Brain microvascular endothelial cell (primary cell): Measurements from ENCODE around the gene HJURP.

Experiments
- DNase-seq: peaks from one replicate; pipeline ENCODE4 v3.0.0-alpha.2; 2020
- H3K27ac ChIP-seq: fragments of 250-450 bp; sonication (Bioruptor Pico); 2 replicates; pipeline ENCODE4 v1.5.1; 2020; ENCODE audit warnings: mild to moderate bottlenecking, moderate library complexity
- H3K27me3 ChIP-seq: fragments of 250-450 bp; sonication (Bioruptor Pico); replicated peaks from 2 replicates; pipeline ENCODE4 v1.5.1; 2020; ENCODE audit warnings: mild to moderate bottlenecking
- H3K36me3 ChIP-seq: fragments of 250-450 bp; sonication (Bioruptor Pico); replicated peaks from 2 replicates; pipeline ENCODE4 v1.5.1; 2020; ENCODE audit warnings: mild to moderate bottlenecking
- H3K4me3 ChIP-seq: 2 replicates; pipeline ENCODE4 v1.5.1; 2011; ENCODE audit warnings: low read depth, mild to moderate bottlenecking, control low read depth, low read length, moderate library complexity
- in situ Hi-C: cut with HindIII; loops from 2 replicates; pipeline ENCODE4 v1.10.0; 2017; ENCODE audit warnings: low sequenced_read_pairs, low pct_ligation_motif_present
- TF ChIP-seq, protein P1 (sequence below): IDR thresholded peaks from 2 replicates; pipeline ENCODE4 v1.5.1; 2011; ENCODE audit warnings: low read depth, mild to moderate bottlenecking, moderate library complexity, low read length, control low read depth, inconsistent platforms; ENCODE audit errors: missing control alignments

Gene HJURP

DNA sequence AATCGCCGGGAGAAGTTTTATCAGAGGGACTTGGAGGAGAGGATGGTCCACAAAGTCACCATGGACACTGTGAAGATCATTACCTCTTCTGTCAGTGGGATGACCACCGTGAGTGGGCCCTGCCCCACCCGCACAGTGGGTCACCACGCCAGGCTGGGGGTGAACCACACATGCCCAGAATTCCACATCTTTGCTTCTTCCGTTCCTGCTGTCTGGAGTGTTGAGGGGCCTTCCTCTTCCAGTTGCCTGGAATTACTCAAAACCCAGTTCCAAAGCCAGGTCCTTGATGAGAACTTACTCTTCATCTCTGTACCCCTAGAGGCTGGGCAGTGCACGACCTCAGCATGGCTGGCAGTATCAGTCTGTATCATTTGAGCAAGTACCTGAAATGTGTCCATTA is 54.1 kb downstream of the HJURP start:
- DNase-seq = no peak
- in situ Hi-C loops = no loop called here
- TF ChIP-seq, protein P1, sequence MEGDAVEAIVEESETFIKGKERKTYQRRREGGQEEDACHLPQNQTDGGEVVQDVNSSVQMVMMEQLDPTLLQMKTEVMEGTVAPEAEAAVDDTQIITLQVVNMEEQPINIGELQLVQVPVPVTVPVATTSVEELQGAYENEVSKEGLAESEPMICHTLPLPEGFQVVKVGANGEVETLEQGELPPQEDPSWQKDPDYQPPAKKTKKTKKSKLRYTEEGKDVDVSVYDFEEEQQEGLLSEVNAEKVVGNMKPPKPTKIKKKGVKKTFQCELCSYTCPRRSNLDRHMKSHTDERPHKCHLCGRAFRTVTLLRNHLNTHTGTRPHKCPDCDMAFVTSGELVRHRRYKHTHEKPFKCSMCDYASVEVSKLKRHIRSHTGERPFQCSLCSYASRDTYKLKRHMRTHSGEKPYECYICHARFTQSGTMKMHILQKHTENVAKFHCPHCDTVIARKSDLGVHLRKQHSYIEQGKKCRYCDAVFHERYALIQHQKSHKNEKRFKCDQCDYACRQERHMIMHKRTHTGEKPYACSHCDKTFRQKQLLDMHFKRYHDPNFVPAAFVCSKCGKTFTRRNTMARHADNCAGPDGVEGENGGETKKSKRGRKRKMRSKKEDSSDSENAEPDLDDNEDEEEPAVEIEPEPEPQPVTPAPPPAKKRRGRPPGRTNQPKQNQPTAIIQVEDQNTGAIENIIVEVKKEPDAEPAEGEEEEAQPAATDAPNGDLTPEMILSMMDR = no peak

DNA sequence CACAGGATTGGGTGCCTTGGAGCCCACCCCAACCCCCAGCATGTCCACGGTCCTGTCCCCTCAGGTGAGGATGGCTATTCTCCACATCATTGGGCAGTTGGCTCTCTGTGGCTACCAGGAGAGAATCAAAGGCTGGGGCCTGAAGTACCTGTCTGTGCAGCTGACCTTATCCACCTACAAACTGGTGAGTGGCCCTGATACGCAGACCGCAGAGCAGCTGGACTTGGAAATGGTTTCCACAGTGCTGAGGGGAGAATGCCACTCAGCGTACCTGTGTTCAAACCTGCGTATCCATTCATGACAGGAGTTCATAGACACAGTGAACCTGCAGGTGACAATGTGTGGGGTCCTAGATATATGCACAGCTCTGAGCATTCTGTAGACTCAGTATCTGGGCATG is 54.6 kb downstream of the HJURP start:
- TF ChIP-seq, protein P1 = no peak
- H3K4me3 ChIP-seq = no peak overlapping the region
- in situ Hi-C loops = no loop called here
- no peak for DNase-seq
- no peaks in the 10 kb centered on the region for H3K36me3 ChIP-seq
- no peaks in the 10 kb centered on the region for H3K27me3 ChIP-seq
- no peak overlapping the region for H3K27ac ChIP-seq

More for the DNA sequence above, 54.1 kb downstream of the HJURP start:
- no peaks in the 10 kb centered on the region for H3K27me3 ChIP-seq
- H3K4me3 ChIP-seq = no peak overlapping the region
- H3K36me3 ChIP-seq = no peaks in the 10 kb centered on the region
- no peak overlapping the region for H3K27ac ChIP-seq

DNA sequence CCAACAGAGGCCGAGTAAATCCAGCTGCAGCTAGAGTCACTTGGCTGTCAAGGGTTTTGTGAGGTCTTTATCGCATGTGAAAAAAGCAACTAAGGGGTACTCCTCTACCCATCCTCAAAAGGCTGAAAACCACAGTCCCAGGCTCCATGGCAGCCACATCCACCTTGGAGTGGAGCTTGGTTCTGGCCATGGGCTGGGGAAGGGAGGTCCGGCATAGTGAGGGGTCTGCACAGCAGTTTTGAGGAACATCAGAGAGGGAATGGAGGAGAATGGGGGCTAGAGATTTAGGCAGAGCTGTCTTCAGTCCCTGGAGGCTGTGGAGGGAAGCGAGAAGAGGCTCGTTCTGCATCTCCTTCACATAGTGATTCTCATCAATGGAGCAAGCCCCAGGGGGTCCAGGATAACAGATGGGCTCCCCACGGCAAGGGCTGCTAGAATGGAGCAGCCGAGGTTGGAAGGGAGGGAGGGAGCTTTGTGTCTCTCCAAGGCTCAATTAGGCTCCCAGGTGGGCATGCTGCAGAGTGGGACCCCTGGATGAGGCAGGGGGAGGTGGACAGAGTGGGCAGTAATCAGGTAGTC is 55.2 kb downstream of the HJURP start:
- no peaks in the 10 kb centered on the region for H3K27me3 ChIP-seq
- H3K36me3 ChIP-seq = no peaks in the 10 kb centered on the region
- H3K4me3 ChIP-seq = no peak overlapping the region
- in situ Hi-C loops = no loop called here
- TF ChIP-seq, protein P1 = no peak
- H3K27ac ChIP-seq = no peak overlapping the region
- DNase-seq = no peak

DNA sequence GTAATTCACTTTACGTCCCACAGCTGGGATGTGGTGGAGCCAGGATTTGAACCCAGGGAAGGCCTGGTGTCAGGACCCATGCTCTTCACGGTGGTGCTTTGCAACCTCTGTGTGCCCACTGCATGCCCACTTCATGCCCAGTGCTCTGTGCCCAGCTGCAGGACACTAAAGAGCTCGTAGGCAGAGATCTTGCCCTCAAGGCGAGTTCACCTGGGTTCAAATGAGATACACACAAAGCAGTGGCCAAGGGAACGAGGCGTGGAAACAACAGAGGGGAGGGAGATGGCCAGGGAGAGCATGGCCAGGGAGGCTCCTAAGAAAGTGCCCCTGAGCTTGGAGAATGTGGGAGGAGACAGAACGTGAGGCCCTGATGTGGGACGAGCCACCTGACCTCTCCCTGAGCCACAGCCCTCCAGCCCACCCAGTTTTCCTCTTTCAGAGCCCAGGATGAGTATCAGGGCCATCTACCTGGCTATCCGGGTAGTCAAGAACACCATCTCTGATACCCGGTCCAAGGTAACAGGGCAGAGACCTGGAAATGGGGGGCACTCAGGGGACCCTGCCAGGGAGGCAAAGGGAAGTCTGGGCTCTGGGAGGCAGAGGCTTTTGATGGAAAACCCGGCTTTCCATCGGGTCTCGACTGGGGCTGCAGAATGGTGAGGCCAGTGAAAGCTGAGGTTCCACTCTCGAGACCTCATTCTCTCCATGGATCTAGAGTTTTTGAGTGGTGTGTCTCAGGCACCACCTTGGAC is 55.8 kb downstream of the HJURP start:
- in situ Hi-C loops = no loop called here
- Histone ChIP-seq H3K27me3 (no peaks in the 10 kb centered on the region), H3K4me3 (no peak overlapping the region), H3K27ac (no peak overlapping the region), H3K36me3 (no peaks in the 10 kb centered on the region)
- DNase-seq = no peak
- TF ChIP-seq, protein P1 = no peak

DNA sequence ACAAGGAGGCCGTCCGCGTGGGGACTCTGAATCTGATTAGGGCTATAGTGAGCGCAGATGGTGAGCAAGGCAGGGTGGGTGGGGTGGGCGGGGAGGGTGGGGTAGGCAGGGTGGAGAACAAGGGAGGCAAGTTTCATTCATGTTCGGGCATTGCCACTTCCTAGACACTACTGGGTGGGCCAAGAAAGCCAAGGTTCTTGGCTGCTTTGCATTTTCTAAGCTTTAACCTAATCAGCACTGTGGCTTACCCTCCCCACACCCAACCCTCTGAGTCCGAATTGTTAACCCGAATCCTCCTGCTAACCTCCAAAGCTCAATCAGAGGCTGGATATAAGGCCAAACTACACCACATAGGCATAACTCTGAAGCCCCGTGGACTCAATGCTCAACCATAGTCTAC is 58.1 kb downstream of the HJURP start:
- TF ChIP-seq, protein P1 = no peak
- no peak for DNase-seq
- Histone ChIP-seq H3K36me3 (no peaks in the 10 kb centered on the region), H3K27ac (no peak overlapping the region), H3K27me3 (no peaks in the 10 kb centered on the region), H3K4me3 (no peak overlapping the region)
- in situ Hi-C loops = no loop called here
